ENCODE measurements around the gene MAP2K4.

Gene MAP2K4

DNA sequence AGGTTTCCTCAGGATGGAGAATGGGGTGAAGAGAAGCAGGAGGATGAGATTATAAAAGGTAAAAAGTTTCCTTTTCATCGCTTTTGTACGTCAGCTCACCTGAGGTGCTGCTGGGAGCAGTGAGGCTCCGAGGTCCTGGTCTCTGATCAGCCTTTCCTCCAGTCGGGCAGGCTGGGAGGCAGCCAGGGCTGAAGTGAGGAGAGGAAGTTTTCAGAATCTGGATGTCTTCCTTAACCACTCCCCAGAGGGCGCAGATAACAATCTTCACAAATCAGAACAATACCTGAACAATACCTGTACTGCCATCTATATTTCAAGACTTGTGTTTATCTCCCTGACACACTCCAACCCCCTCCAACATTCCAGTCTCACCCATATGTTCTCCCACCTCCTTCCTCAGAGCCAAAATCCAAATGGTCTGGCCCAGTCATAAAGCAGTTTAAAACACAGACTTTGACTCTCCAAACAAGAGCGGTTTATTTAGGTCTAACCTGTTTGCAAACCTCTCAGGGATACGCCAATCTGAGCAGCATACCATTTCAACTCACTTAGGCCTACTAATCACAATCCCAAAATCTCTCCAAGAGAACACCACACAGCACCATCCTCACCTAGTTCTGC is 30.2 kb upstream of the MAP2K4 start:
- no peaks in the 10 kb centered on the region for H3F3A ChIP-seq (ENCODE audit: control insufficient read depth, insufficient read depth)
- no peak overlapping the region for H3K4me2 ChIP-seq (ENCODE audit: low read length)
- peaks cover 41% of the 10 kb centered on the region for H3K36me3 ChIP-seq (ENCODE audit: control insufficient read depth, low read length)
- TF ChIP-seq CTCF (IDR thresholded peaks at IDR 0.05; ENCODE audit: low read depth, low read length, poor library complexity, severe bottlenecking) (no peak), EZH2phosphoT487 (IDR thresholded peaks at IDR 0.05; ENCODE audit: borderline replicate concordance, low read length) (no peak)
- H3K4me3 ChIP-seq (ENCODE audit: low read length): no peak overlapping the region
- no peaks in the 10 kb centered on the region for H4K20me1 ChIP-seq (ENCODE audit: control insufficient read depth, insufficient read depth, low read depth, low read length)
- H3K27ac ChIP-seq (ENCODE audit: low read depth, low read length): no peak overlapping the region
- H3K9me3 ChIP-seq (ENCODE audit: control insufficient read depth, insufficient read depth, low read length): no peaks in the 10 kb centered on the region
- H3K27me3 ChIP-seq (ENCODE audit: control insufficient read depth, low read length): no peaks in the 10 kb centered on the region
- peaks cover 4% of the 10 kb centered on the region; the same call in 1 of the 2 replicates for H3K4me1 ChIP-seq (ENCODE audit: control insufficient read depth, low read length)
- H3K9me2 ChIP-seq (replicated peaks; ENCODE audit: control insufficient read depth, low read length): no peaks in the 10 kb centered on the region
- H3K79me2 ChIP-seq (ENCODE audit: control insufficient read depth, low read length): peaks cover 2% of the 10 kb centered on the region; the same call in 1 of the 2 replicates

DNA sequence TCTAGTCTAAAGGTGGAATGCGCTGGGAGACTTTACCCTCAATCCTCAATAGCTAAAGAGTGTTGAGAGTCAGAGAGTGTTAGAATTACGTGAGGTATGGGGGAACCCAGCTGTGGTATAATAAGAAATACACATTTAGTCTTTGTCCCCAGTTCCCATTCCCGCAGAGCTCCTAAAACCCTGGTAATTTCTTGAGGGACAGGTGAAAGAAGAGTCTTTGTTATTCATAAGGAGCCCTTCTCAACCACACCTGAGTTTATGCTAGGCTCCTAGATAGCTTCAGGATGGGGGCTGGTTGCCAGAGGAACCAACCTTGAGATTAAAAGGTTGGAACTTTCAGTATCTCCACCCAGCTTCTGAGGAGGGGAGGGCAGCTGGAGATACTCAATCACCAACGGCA is 29.2 kb upstream of the MAP2K4 start:
- TF ChIP-seq EZH2phosphoT487 (IDR thresholded peaks at IDR 0.05; ENCODE audit: borderline replicate concordance, low read length) (no peak), CTCF (IDR thresholded peaks at IDR 0.05; ENCODE audit: low read depth, low read length, poor library complexity, severe bottlenecking) (no peak)
- no peaks in the 10 kb centered on the region for H3F3A ChIP-seq (ENCODE audit: control insufficient read depth, insufficient read depth)
- H3K27me3 ChIP-seq (ENCODE audit: control insufficient read depth, low read length): no peaks in the 10 kb centered on the region
- peaks cover 10% of the 10 kb centered on the region for H3K4me1 ChIP-seq (ENCODE audit: control insufficient read depth, low read length)
- peaks cover 41% of the 10 kb centered on the region for H3K36me3 ChIP-seq (ENCODE audit: control insufficient read depth, low read length)
- H3K4me2 ChIP-seq (ENCODE audit: low read length): no peak overlapping the region
- H3K27ac ChIP-seq (ENCODE audit: low read depth, low read length): no peak overlapping the region
- H3K9me2 ChIP-seq (replicated peaks; ENCODE audit: control insufficient read depth, low read length): no peaks in the 10 kb centered on the region
- H4K20me1 ChIP-seq (ENCODE audit: control insufficient read depth, insufficient read depth, low read depth, low read length): no peaks in the 10 kb centered on the region
- peaks cover 9% of the 10 kb centered on the region for H3K79me2 ChIP-seq (ENCODE audit: control insufficient read depth, low read length)
- H3K9me3 ChIP-seq (ENCODE audit: control insufficient read depth, insufficient read depth, low read length): no peaks in the 10 kb centered on the region
- H3K4me3 ChIP-seq (ENCODE audit: low read length): no peak overlapping the region

DNA sequence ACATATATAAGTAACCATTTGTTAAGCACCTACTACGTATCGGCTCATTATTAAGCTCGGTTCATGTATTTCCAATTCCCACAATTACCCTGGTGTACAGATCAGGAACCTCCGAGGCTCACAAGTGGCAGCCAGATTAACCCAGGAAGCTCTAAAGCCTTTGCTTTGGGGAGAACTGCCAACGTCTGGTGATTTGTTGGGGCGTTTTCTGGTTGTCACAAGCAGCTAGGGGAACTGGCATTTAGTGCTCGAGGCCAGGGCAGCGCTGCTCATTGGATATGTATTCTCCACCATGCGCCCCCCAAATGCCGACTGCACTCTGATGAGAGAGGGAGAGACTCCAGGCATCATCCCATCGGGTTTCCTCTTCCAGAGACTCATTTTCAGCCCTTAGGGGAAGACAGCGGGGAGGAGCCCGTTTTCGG is 23.9 kb upstream of the MAP2K4 start:
- Histone ChIP-seq H3K9me2 (replicated peaks; ENCODE audit: control insufficient read depth, low read length) (no peaks in the 10 kb centered on the region), H3K27ac (ENCODE audit: low read depth, low read length) (peak overlapping the region; percentile 49), H3K27me3 (ENCODE audit: control insufficient read depth, low read length) (no peaks in the 10 kb centered on the region)

More for the DNA sequence above, 23.9 kb upstream of the MAP2K4 start:
- peak overlapping the region; percentile 84 for H3K4me2 ChIP-seq (ENCODE audit: low read length)
- H3K4me3 ChIP-seq (ENCODE audit: low read length): peak overlapping the region; percentile 100
- H3K4me1 ChIP-seq (ENCODE audit: control insufficient read depth, low read length): peaks cover 16% of the 10 kb centered on the region
- TF ChIP-seq EZH2phosphoT487 (IDR thresholded peaks at IDR 0.05; ENCODE audit: borderline replicate concordance, low read length) (no peak), CTCF (IDR thresholded peaks at IDR 0.05; ENCODE audit: low read depth, low read length, poor library complexity, severe bottlenecking) (no peak)
- peaks cover 15% of the 10 kb centered on the region for H3K79me2 ChIP-seq (ENCODE audit: control insufficient read depth, low read length)
- H3K36me3 ChIP-seq (ENCODE audit: control insufficient read depth, low read length): peaks cover 10% of the 10 kb centered on the region
- H3F3A ChIP-seq (ENCODE audit: control insufficient read depth, insufficient read depth): no peaks in the 10 kb centered on the region
- H3K9me3 ChIP-seq (ENCODE audit: control insufficient read depth, insufficient read depth, low read length): no peaks in the 10 kb centered on the region
- H4K20me1 ChIP-seq (ENCODE audit: control insufficient read depth, insufficient read depth, low read depth, low read length): no peaks in the 10 kb centered on the region
